Measurements from ENCODE around the gene CD244. TPM values are rescaled to one million over a fixed set of nuclear protein-coding genes. Genes with fewer than 3 reads are reported as not detected.
"Not testable (repeated sequence)": the region's sequence is repeated elsewhere in the genome, so short reads cannot be mapped to it uniquely, and the experiment has no call there.

CD244 gene
- total RNA-seq, 5 donors from 2014 or later (not counting 1 experiment from before 2014, with no cell fraction given) = 1.1 to 12.4 (median 2.9) TPM

DNA sequence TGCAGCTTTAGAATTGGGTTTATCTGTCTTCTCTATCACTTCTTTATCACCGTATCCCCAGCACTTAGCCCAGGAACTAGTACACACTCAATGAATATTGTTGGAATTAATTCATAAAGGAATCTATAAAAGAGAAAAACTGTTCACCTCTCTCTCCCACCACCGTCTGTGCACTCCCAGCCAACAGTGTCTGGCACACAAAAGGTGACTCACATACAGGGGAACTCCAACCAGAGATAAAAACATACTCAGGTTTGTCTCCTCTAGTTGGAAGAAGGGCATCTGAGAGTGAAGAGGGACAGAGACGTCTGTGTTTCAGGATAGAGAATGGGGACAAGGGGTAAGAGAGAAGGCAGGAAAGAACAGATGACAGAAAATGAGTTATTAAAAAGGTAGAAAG, 12.2 kb upstream of the CD244 start:
- ATAC-seq (replicated peaks in 1 of 4) (no peak), DNase-seq (no peak)
- H3K27ac Mint-ChIP-seq = no peak overlapping the region
- Histone ChIP-seq H3K36me3 (ENCODE audit: control insufficient read depth in 2 of 2, extremely low read depth in 1 of 2, insufficient read depth in 1 of 2, low read length in 1 of 2) (no peaks in the 10 kb centered on the region), H3K4me1 (ENCODE audit: control insufficient read depth in 1 of 2, extremely low read depth in 1 of 2, insufficient read depth in 2 of 2, low read length in 2 of 2) (peaks cover 2 to 21% of the 10 kb centered on the region in 2 experiments), H3K9me3 (no peaks in the 10 kb centered on the region), H3K27ac (ENCODE audit: low read length) (no peak overlapping the region), H3K27me3 (replicated peaks in 1 of 2; ENCODE audit: control insufficient read depth in 2 of 2, extremely low read depth in 1 of 2, insufficient read depth in 2 of 2, low read length in 1 of 2) (no peaks in the 10 kb centered on the region), H3K4me3 (ENCODE audit: control insufficient read depth in 1 of 2, extremely low read depth in 1 of 2, low read length in 1 of 2) (no peak overlapping the region)
- no peak overlapping the region for H3K4me3 Mint-ChIP-seq
- peaks cover 21 to 27% (median 27%) of the 10 kb centered on the region in 3 donors for H3K4me1 Mint-ChIP-seq
- H3K36me3 Mint-ChIP-seq = no peaks in the 10 kb centered on the region
- 40% methylated on average over 1 of the region's 3 CpGs for WGBS (ENCODE audit: insufficient coverage)
- CTCF ChIA-PET = interaction anchor here in 1 of 2 donors (0.5 kb wide), 1 partner anchor 98 kb away, joined by 5 read pairs; no protein-coding TSS in a partner anchor
- POLR2A ChIA-PET = no interaction called here
- H3K9me3 Mint-ChIP-seq = no peaks in the 10 kb centered on the region
- H3K27me3 Mint-ChIP-seq = no peaks in the 10 kb centered on the region

GRCh38 chr1:160868141-160868540, 5.5 kb upstream of the CD244 start:
- Mint-ChIP-seq H3K27ac (peak overlapping the region in 1 of 2 donors; percentile 30), H3K4me1 (peaks cover 9 to 10% (median 10%) of the 10 kb centered on the region in 3 donors), H3K36me3 (no peaks in the 10 kb centered on the region), H3K4me3 (no peak overlapping the region), H3K9me3 (no peaks in the 10 kb centered on the region), H3K27me3 (no peaks in the 10 kb centered on the region)
- H3K27me3 ChIP-seq (replicated peaks in 1 of 2; ENCODE audit: control insufficient read depth in 2 of 2, extremely low read depth in 1 of 2, insufficient read depth in 2 of 2, low read length in 1 of 2) = no peaks in the 10 kb centered on the region
- no CpG with 5 or more reads among the region's 3 CpGs for WGBS (ENCODE audit: insufficient coverage)
- H3K4me1 ChIP-seq (ENCODE audit: control insufficient read depth in 1 of 2, extremely low read depth in 1 of 2, insufficient read depth in 2 of 2, low read length in 2 of 2) = peaks cover 0 to 7% of the 10 kb centered on the region in 2 experiments
- ChIA-PET CTCF (no interaction called here), POLR2A (no interaction called here)
- no peaks in the 10 kb centered on the region for H3K36me3 ChIP-seq (ENCODE audit: control insufficient read depth in 2 of 2, extremely low read depth in 1 of 2, insufficient read depth in 1 of 2, low read length in 1 of 2)
- ATAC-seq (replicated peaks in 1 of 4) (no peak), DNase-seq (no peak)
- no peak overlapping the region for H3K27ac ChIP-seq (ENCODE audit: low read length)
- no peak overlapping the region for H3K4me3 ChIP-seq (ENCODE audit: control insufficient read depth in 1 of 2, extremely low read depth in 1 of 2, low read length in 1 of 2)
- H3K9me3 ChIP-seq = no peaks in the 10 kb centered on the region

- CTCF ChIA-PET; H3K9me3 ChIP-seq; H3K36me3 ChIP-seq (ENCODE audit: control insufficient read depth in 2 of 2, extremely low read depth in 1 of 2, insufficient read depth in 1 of 2, low read length in 1 of 2); H3K27me3 Mint-ChIP-seq; H3K27me3 ChIP-seq (replicated peaks in 1 of 2; ENCODE audit: control insufficient read depth in 2 of 2, extremely low read depth in 1 of 2, insufficient read depth in 2 of 2, low read length in 1 of 2); H3K4me3 ChIP-seq (ENCODE audit: control insufficient read depth in 1 of 2, extremely low read depth in 1 of 2, low read length in 1 of 2); H3K9me3 Mint-ChIP-seq; DNase-seq; H3K27ac ChIP-seq (ENCODE audit: low read length); H3K4me3 Mint-ChIP-seq; ATAC-seq (replicated peaks in 1 of 4); POLR2A ChIA-PET; H3K36me3 Mint-ChIP-seq: not testable (repeated sequence)
- Mint-ChIP-seq H3K4me1 (peaks cover 10 to 15% (median 14%) of the 10 kb centered on the region in 3 donors), H3K27ac (peak overlapping the region in 1 of 2 donors; percentile 14)
- peaks cover 0 to 12% of the 10 kb centered on the region in 2 experiments for H3K4me1 ChIP-seq (ENCODE audit: control insufficient read depth in 1 of 2, extremely low read depth in 1 of 2, insufficient read depth in 2 of 2, low read length in 2 of 2)
- no CpG with 5 or more reads among the region's 4 CpGs for WGBS (ENCODE audit: insufficient coverage)
Observed at GRCh38 chr1:160867651-160868050, 5.0 kb upstream of the CD244 start.

- DNase-seq (no peak), ATAC-seq (replicated peaks in 1 of 4) (no peak)
- Histone ChIP-seq H3K9me3 (no peaks in the 10 kb centered on the region), H3K36me3 (ENCODE audit: control insufficient read depth in 2 of 2, extremely low read depth in 1 of 2, insufficient read depth in 1 of 2, low read length in 1 of 2) (no peaks in the 10 kb centered on the region), H3K4me3 (ENCODE audit: control insufficient read depth in 1 of 2, extremely low read depth in 1 of 2, low read length in 1 of 2) (no peak overlapping the region), H3K4me1 (ENCODE audit: control insufficient read depth in 1 of 2, extremely low read depth in 1 of 2, insufficient read depth in 2 of 2, low read length in 2 of 2) (peaks cover 0 to 21% of the 10 kb centered on the region in 2 experiments), H3K27ac (ENCODE audit: low read length) (no peak overlapping the region), H3K27me3 (replicated peaks in 1 of 2; ENCODE audit: control insufficient read depth in 2 of 2, extremely low read depth in 1 of 2, insufficient read depth in 2 of 2, low read length in 1 of 2) (no peaks in the 10 kb centered on the region)
- no peaks in the 10 kb centered on the region for H3K27me3 Mint-ChIP-seq
- no peak overlapping the region for H3K27ac Mint-ChIP-seq
- no CpG with 5 or more reads among the region's 6 CpGs for whole genome bisulfite sequencing (ENCODE audit: insufficient coverage)
- ChIA-PET POLR2A (no interaction called here), CTCF (no interaction called here)
- H3K9me3 Mint-ChIP-seq = no peaks in the 10 kb centered on the region
- no peaks in the 10 kb centered on the region for H3K36me3 Mint-ChIP-seq
- H3K4me1 Mint-ChIP-seq = peaks cover 16 to 23% (median 22%) of the 10 kb centered on the region in 3 donors
- no peak overlapping the region for H3K4me3 Mint-ChIP-seq
Observed at GRCh38 chr1:160866695-160867260, 4.1 kb upstream of the CD244 start.

GRCh38 chr1:160866001-160866694, 3.5 kb upstream of the CD244 start:
- Histone ChIP-seq H3K4me1 (ENCODE audit: control insufficient read depth in 1 of 2, extremely low read depth in 1 of 2, insufficient read depth in 2 of 2, low read length in 2 of 2) (peaks cover 0 to 26% of the 10 kb centered on the region in 2 experiments), H3K9me3 (no peaks in the 10 kb centered on the region), H3K27ac (ENCODE audit: low read length) (no peak overlapping the region), H3K36me3 (ENCODE audit: control insufficient read depth in 2 of 2, extremely low read depth in 1 of 2, insufficient read depth in 1 of 2, low read length in 1 of 2) (no peaks in the 10 kb centered on the region), H3K4me3 (ENCODE audit: control insufficient read depth in 1 of 2, extremely low read depth in 1 of 2, low read length in 1 of 2) (no peak overlapping the region), H3K27me3 (replicated peaks in 1 of 2; ENCODE audit: control insufficient read depth in 2 of 2, extremely low read depth in 1 of 2, insufficient read depth in 2 of 2, low read length in 1 of 2) (no peaks in the 10 kb centered on the region)
- CTCF ChIA-PET = no interaction called here
- H3K27me3 Mint-ChIP-seq = no peaks in the 10 kb centered on the region
- H3K36me3 Mint-ChIP-seq = no peaks in the 10 kb centered on the region
- POLR2A ChIA-PET = no interaction called here
- no peaks in the 10 kb centered on the region for H3K9me3 Mint-ChIP-seq
- ATAC-seq (replicated peaks in 1 of 4) (no peak), DNase-seq (no peak)
- peaks cover 16 to 26% (median 25%) of the 10 kb centered on the region in 3 donors for H3K4me1 Mint-ChIP-seq
- no peak overlapping the region for H3K27ac Mint-ChIP-seq
- no peak overlapping the region for H3K4me3 Mint-ChIP-seq

DNA sequence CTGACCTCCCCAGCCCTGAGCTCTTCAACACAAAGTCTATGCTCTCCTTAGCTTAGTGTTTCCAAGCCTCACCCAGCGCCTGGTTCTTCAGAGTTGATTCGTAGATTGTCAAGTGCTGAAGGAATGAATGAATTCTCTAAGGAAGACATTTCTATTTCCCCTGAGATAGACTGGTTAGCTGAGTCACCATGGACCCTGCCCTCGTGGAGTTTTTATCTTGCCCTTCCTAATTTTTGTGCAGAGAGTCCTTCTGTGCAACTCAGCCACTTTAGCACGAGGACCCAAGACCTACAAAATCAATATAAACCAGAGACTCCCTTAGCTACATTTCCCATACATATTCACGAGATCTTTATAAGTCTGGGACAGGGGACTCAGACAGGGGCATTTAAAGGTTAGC, 2.6 kb upstream of the CD244 start:
- no peak overlapping the region for H3K4me3 Mint-ChIP-seq
- DNase-seq = no peak
- ChIA-PET POLR2A (interaction anchor here in 1 of 2 donors (0.6 kb wide), 1 partner anchor 15 kb away, joined by 3 read pairs; no protein-coding TSS in a partner anchor), CTCF (interaction anchor here in 1 of 2 donors (1.0 kb wide), 1 partner anchor 88 kb away, joined by 3 read pairs; no protein-coding TSS in a partner anchor)
- ATAC-seq (replicated peaks in 1 of 4) = no peak
- H3K4me1 Mint-ChIP-seq = peaks cover 16 to 33% (median 27%) of the 10 kb centered on the region in 3 donors
- H3K27ac Mint-ChIP-seq = no peak overlapping the region
- H3K4me3 ChIP-seq (ENCODE audit: control insufficient read depth in 1 of 2, extremely low read depth in 1 of 2, low read length in 1 of 2) = no peak overlapping the region
- 92% methylated on average over 3 of the region's 5 CpGs for WGBS (ENCODE audit: insufficient coverage)
- H3K36me3 ChIP-seq (ENCODE audit: control insufficient read depth in 2 of 2, extremely low read depth in 1 of 2, insufficient read depth in 1 of 2, low read length in 1 of 2) = no peaks in the 10 kb centered on the region
- no peaks in the 10 kb centered on the region for H3K9me3 Mint-ChIP-seq
- no peaks in the 10 kb centered on the region for H3K27me3 Mint-ChIP-seq
- no peaks in the 10 kb centered on the region for H3K27me3 ChIP-seq (replicated peaks in 1 of 2; ENCODE audit: control insufficient read depth in 2 of 2, extremely low read depth in 1 of 2, insufficient read depth in 2 of 2, low read length in 1 of 2)
- H3K4me1 ChIP-seq (ENCODE audit: control insufficient read depth in 1 of 2, extremely low read depth in 1 of 2, insufficient read depth in 2 of 2, low read length in 2 of 2) = peaks cover 2 to 31% of the 10 kb centered on the region in 2 experiments
- H3K9me3 ChIP-seq = no peaks in the 10 kb centered on the region
- no peaks in the 10 kb centered on the region for H3K36me3 Mint-ChIP-seq
- H3K27ac ChIP-seq (ENCODE audit: low read length) = no peak overlapping the region

Data from T-cell (primary cell).